Smooth muscle cell (in vitro differentiated cells): Measurements from ENCODE around the gene PNKP. TPM values are rescaled to one million over a fixed set of nuclear protein-coding genes. Genes with fewer than 3 reads are reported as not detected.
A peak's percentile ranks its signal among the peaks of the same experiment; 100 is the strongest.

Experiments used
- DNase-seq: peaks from one replicate; lab custom pipeline; 2025; ENCODE audit not compliant: unreplicated experiment; lab: John Stamatoyannopoulos, UW
- H2AFZ ChIP-seq: fragments of 200-600 bp; sonication (generic); 2 replicates; pipeline ENCODE4 v1.6.0; 2016; ENCODE audit warnings: antibody characterized with exemption, low read depth, mild to moderate bottlenecking
- H3F3A ChIP-seq: fragments of 200-600 bp; sonication (generic); 2 replicates; pipeline ENCODE4 v1.6.0; 2017; ENCODE audit warnings: antibody characterized with exemption, low read depth
- H3K27ac ChIP-seq: fragments of 200-600 bp; sonication (generic); 2 replicates; pipeline ENCODE4 v1.5.1; 2016; ENCODE audit warnings: low read depth, mild to moderate bottlenecking
- H3K27me3 ChIP-seq: fragments of 200-600 bp; sonication (generic); 2 replicates; pipeline ENCODE4 v1.6.1; 2016; ENCODE audit warnings: low read depth, mild to moderate bottlenecking
- H3K36me3 ChIP-seq: fragments of 200-600 bp; sonication (generic); 2 replicates; pipeline ENCODE4 v1.5.1; 2016; ENCODE audit warnings: low read depth
- H3K4me1 ChIP-seq: fragments of 200-600 bp; sonication (generic); 2 replicates; pipeline ENCODE4 v1.5.1; 2016; ENCODE audit warnings: low read depth
- H3K4me2 ChIP-seq: fragments of 200-600 bp; sonication (generic); 2 replicates; pipeline ENCODE4 v1.6.0; 2016; ENCODE audit warnings: mild to moderate bottlenecking
- H3K4me3 ChIP-seq: fragments of 200-600 bp; sonication (generic); 2 replicates; pipeline ENCODE4 v1.5.1; 2016; ENCODE audit warnings: mild to moderate bottlenecking
- H3K79me2 ChIP-seq: fragments of 200-600 bp; sonication (generic); 2 replicates; pipeline ENCODE4 v1.6.0; 2016; ENCODE audit warnings: low read depth, mild to moderate bottlenecking
- H3K9ac ChIP-seq: fragments of 200-600 bp; sonication (generic); 2 replicates; pipeline ENCODE4 v1.6.0; 2016; ENCODE audit warnings: low read depth
- H3K9me3 ChIP-seq: fragments of 200-600 bp; sonication (generic); replicated peaks from 2 replicates; pipeline ENCODE4 v1.5.1; 2016; ENCODE audit warnings: low read depth
- H4K20me1 ChIP-seq: fragments of 200-600 bp; sonication (generic); 2 replicates; pipeline ENCODE4 v1.6.0; 2016; ENCODE audit warnings: low read depth
- CTCF ChIP-seq: fragments of 200-600 bp; sonication (generic); IDR thresholded peaks from 2 replicates; pipeline ENCODE4 v1.5.1; 2017; ENCODE audit warnings: borderline replicate concordance, mild to moderate bottlenecking, antibody characterized with exemption; ENCODE audit not compliant: insufficient read depth, poor library complexity, severe bottlenecking
- WGBS: methylation state at CpG from one replicate; pipeline ENCODE4 v1.1.7; 2016; ENCODE audit warnings: low lambda C conversion rate; 5-methylcytosine and 5-hydroxymethylcytosine counted together
- polyA plus RNA-seq: library from polyadenylated mRNA; unstranded; fragments of >200 nt; fragmentation: Nextera tagmentation; extraction: Ambion mirVana; gene quantifications from 2 replicates; pipeline ENCODE4 v1.2.1, GENCODE V29; 2016
- total RNA-seq: library from RNA; depleted of rRNA; stranded (reverse); fragments of >200 nt; gene quantifications from 2 replicates; pipeline ENCODE4 v1.2.3, GENCODE V29; 2014

PNKP gene
- total and polyA plus RNA-seq, 2 experiments from 2014 or later, result 15.3 to 42.4 TPM

- H3K4me2 ChIP-seq, result no peak overlapping the region
- no peak overlapping the region for H3K9ac ChIP-seq
- H3K4me1 ChIP-seq, result peaks cover 7% of the 10 kb centered on the region
- H3K4me3 ChIP-seq, result no peak overlapping the region
- DNase-seq, result no peak
- H3K9me3 ChIP-seq, result no peaks in the 10 kb centered on the region
- no peak overlapping the region for H3K27ac ChIP-seq
- peaks cover 31% of the 10 kb centered on the region for H3K79me2 ChIP-seq
- no peaks in the 10 kb centered on the region for H3K27me3 ChIP-seq
- H3K36me3 ChIP-seq, result no peaks in the 10 kb centered on the region
- 96% methylated on average over 17 of the region's 17 CpGs for WGBS
- peaks cover 14% of the 10 kb centered on the region for H4K20me1 ChIP-seq
- H2AFZ ChIP-seq, result no peak overlapping the region
- TF ChIP-seq CTCF, result no peak
- H3F3A ChIP-seq, result peaks cover 10% of the 10 kb centered on the region
Observed at GRCh38 chr19:49863935-49864320, 3.4 kb downstream of the PNKP start.

DNA sequence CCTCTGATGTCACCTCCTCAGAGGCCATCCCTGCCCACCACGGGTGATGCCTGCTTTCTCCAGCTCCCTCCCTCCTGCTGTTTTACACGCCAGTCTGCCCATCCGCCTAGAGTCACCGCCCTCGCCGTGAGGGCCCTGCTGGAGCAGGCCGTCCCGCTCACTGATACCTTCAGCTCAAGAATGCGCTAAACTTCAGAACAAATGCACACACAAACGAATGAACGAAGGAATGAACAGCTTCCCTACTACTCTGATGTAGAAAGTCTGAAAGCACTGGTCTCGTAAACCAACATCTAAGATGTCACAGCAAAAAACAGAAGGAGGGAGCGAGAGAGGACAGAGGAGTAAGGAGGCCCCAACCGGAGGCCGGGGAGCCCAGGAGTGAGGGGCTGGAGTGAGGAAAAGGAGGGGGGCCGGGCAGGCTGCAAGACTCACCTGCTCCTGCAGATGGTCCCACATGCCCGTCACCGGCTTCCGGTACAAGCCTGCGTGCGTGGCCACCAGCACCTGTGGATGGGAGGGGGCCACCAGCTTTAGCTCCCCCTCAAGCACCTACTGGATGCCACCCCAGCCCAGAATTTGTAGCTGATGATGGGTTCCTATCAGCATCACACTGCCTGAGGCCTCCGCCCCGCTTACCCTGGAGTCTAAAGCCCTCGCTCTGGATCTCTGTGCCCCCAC, 4.0 kb downstream of the PNKP start:
- WGBS, result 94% methylated on average over 24 of the region's 24 CpGs
- Histone ChIP-seq H3K4me2 (no peak overlapping the region), H3K4me1 (peaks cover 7% of the 10 kb centered on the region), H3K36me3 (no peaks in the 10 kb centered on the region), H4K20me1 (peaks cover 20% of the 10 kb centered on the region), H3F3A (peaks cover 9% of the 10 kb centered on the region), H2AFZ (no peak overlapping the region), H3K9ac (no peak overlapping the region), H3K9me3 (no peaks in the 10 kb centered on the region), H3K79me2 (peaks cover 31% of the 10 kb centered on the region), H3K27me3 (no peaks in the 10 kb centered on the region), H3K4me3 (no peak overlapping the region), H3K27ac (no peak overlapping the region)
- no peak for TF ChIP-seq CTCF
- no peak for DNase-seq

DNA sequence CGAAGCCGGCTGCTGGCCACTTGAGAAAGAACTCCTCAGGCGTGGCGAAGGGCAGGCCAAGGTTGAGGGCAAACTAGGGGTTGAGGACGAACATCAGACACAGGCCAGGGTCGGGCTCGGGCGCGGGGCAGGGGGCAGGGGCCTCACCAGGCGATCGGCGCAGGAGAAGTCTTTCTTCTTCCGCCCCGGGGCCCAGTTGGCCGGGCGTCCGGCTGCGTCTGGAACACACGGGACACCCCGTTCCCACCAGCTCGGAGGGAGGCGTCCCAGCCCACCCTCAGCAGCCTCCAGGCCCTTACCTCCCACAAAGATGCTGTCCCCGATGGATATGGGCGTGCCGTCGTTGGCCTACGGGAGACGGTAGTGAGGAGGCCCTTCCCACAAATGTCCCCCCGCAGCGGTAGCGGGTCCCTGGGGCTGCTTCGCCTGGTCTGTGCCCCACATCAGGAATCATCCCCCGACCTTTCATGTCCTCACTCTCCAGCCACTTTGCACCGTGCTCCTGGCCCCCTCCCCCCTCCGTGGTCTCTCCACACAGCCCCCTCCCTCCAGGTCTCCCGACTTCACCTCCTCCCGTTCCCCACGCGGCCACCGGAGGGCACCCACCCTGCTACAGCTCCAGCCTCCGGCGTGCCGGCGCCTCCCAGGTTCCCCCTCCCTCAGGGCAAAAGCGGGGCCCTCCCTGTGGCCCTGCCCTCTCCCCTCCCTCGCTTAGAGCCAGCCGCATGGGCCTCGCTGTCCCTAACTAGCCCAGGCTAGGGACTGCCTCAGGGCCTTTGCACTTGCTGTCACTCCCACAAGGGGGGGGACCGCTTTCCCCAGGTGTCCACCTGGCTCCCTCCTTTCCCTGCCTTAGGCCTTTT, 4.8 kb downstream of the PNKP start:
- no peak overlapping the region for H2AFZ ChIP-seq
- no peaks in the 10 kb centered on the region for H3K36me3 ChIP-seq
- TF ChIP-seq CTCF, result peak; percentile 24
- WGBS, result 83% methylated on average over 34 of the region's 49 CpGs
- H3K4me2 ChIP-seq, result no peak overlapping the region
- H3K9ac ChIP-seq, result no peak overlapping the region
- H3K79me2 ChIP-seq, result peaks cover 31% of the 10 kb centered on the region
- H3K27me3 ChIP-seq, result no peaks in the 10 kb centered on the region
- peaks cover 7% of the 10 kb centered on the region for H3K4me1 ChIP-seq
- no peak overlapping the region for H3K4me3 ChIP-seq
- no peak for DNase-seq
- H3F3A ChIP-seq, result peaks cover 15% of the 10 kb centered on the region
- peaks cover 27% of the 10 kb centered on the region for H4K20me1 ChIP-seq
- no peak overlapping the region for H3K27ac ChIP-seq
- no peaks in the 10 kb centered on the region for H3K9me3 ChIP-seq
